ENCODE data around the gene MYH7B.

Gene MYH7B

GRCh38 chr20:34943808-34944567 is 11.7 kb upstream of the MYH7B start:
- DNase-seq, result no peak

GRCh38 chr20:34945315-34946077 is 10.2 kb upstream of the MYH7B start:
- no peak for DNase-seq

GRCh38 chr20:34946661-34947060 is 9.0 kb upstream of the MYH7B start:
- DNase-seq, result no peak

- DNase-seq, result no peak
These were observed 8.3 kb upstream of the MYH7B start for GRCh38 chr20:34947336-34947735.

- DNase-seq, result no peak
These were observed 7.6 kb upstream of the MYH7B start for GRCh38 chr20:34948030-34948429.

- no peak for DNase-seq
These were observed 6.5 kb upstream of the MYH7B start for GRCh38 chr20:34949120-34949519.

GRCh38 chr20:34951252-34951651 is 4.4 kb upstream of the MYH7B start:
- DNase-seq, result no peak

- DNase-seq, result peak in 1 of 56 donors; percentile 17
These were observed 4.0 kb upstream of the MYH7B start for GRCh38 chr20:34951652-34952051.

GRCh38 chr20:34952671-34953070 is 3.0 kb upstream of the MYH7B start:
- no peak for DNase-seq

GRCh38 chr20:34953960-34954359 is 1.7 kb upstream of the MYH7B start:
- DNase-seq, result no peak

- DNase-seq, result peak in 4 of 56 donors; percentile 24 to 59 (median 44)
These were observed 801 bp upstream of the MYH7B start for GRCh38 chr20:34954904-34955230.

GRCh38 chr20:34956041-34956458 is 382 bp downstream of the MYH7B start:
- no peak for DNase-seq

- no peak for DNase-seq
These were observed 1.2 kb downstream of the MYH7B start for GRCh38 chr20:34956751-34957472.

GRCh38 chr20:34964486-34964885 is 8.8 kb downstream of the MYH7B start:
- no peak for DNase-seq

GRCh38 chr20:34965051-34965450 is 9.4 kb downstream of the MYH7B start:
- no peak for DNase-seq

- no peak for DNase-seq
These were observed 11.8 kb downstream of the MYH7B start for GRCh38 chr20:34967421-34967820.

- no peak for DNase-seq
These were observed 12.5 kb downstream of the MYH7B start for GRCh38 chr20:34968042-34968775.

- DNase-seq, result peak in 47 of 56 donors; percentile 14 to 89 (median 65)
These were observed 14.6 kb downstream of the MYH7B start for GRCh38 chr20:34970193-34970840.

GRCh38 chr20:34970846-34971560 is 15.3 kb downstream of the MYH7B start:
- peak in 7 of 56 donors; percentile 16 to 57 (median 40) for DNase-seq

- peak in 1 of 56 donors; percentile 44 for DNase-seq
These were observed 16.0 kb downstream of the MYH7B start for GRCh38 chr20:34971561-34972235.
